Measurements from ENCODE around the gene TCP10L. TPM values are rescaled to one million over a fixed set of nuclear protein-coding genes. Genes with fewer than 3 reads are reported as not detected.
A peak's percentile ranks its signal among the peaks of the same experiment; 100 is the strongest.
"Not testable (repeated sequence)": the region's sequence is repeated elsewhere in the genome, so short reads cannot be mapped to it uniquely, and the experiment has no call there.

Gene TCP10L
- total RNA-seq, 1 donor from 2014 or later, result not detected

- Histone ChIP-seq H3K4me3 (no peak overlapping the region), H3K27ac (peak overlapping the region; percentile 53), H3K4me1 (no peaks in the 10 kb centered on the region), H3K36me3 (no peaks in the 10 kb centered on the region), H3K9me3 (no peaks in the 10 kb centered on the region), H3K27me3 (no peaks in the 10 kb centered on the region)
- DNase-seq (ENCODE audit: extremely low spot score in 2 of 2), result no peak
- intact Hi-C loops (cut with DNase I), result no loop called here
- TF ChIP-seq POLR2AphosphoS5 (IDR thresholded peaks at IDR 0.05; ENCODE audit: insufficient read depth in 1 of 2, low read depth in 1 of 2) (no peak), POLR2A (IDR thresholded peaks at IDR 0.05) (no peak)
- TF ChIP-seq, protein P1, sequence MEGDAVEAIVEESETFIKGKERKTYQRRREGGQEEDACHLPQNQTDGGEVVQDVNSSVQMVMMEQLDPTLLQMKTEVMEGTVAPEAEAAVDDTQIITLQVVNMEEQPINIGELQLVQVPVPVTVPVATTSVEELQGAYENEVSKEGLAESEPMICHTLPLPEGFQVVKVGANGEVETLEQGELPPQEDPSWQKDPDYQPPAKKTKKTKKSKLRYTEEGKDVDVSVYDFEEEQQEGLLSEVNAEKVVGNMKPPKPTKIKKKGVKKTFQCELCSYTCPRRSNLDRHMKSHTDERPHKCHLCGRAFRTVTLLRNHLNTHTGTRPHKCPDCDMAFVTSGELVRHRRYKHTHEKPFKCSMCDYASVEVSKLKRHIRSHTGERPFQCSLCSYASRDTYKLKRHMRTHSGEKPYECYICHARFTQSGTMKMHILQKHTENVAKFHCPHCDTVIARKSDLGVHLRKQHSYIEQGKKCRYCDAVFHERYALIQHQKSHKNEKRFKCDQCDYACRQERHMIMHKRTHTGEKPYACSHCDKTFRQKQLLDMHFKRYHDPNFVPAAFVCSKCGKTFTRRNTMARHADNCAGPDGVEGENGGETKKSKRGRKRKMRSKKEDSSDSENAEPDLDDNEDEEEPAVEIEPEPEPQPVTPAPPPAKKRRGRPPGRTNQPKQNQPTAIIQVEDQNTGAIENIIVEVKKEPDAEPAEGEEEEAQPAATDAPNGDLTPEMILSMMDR (IDR thresholded peaks at IDR 0.05), result no peak
Observed at GRCh38 chr21:32562915-32563314, 22.4 kb downstream of the TCP10L start.

- peak overlapping the region; percentile 53 for H3K27ac ChIP-seq
- no peaks in the 10 kb centered on the region for H3K4me1 ChIP-seq
- H3K27me3 ChIP-seq, result no peaks in the 10 kb centered on the region
- intact Hi-C loops (cut with DNase I), result no loop called here
- no peak for TF ChIP-seq POLR2A (IDR thresholded peaks at IDR 0.05)
- TF ChIP-seq, protein P1 (IDR thresholded peaks at IDR 0.05), result peak; percentile 8 to 38 (median 27)
- peak in 1 of 2 donors; percentile 69 for TF ChIP-seq POLR2AphosphoS5 (IDR thresholded peaks at IDR 0.05; ENCODE audit: insufficient read depth in 1 of 2, low read depth in 1 of 2)
- H3K4me3 ChIP-seq, result no peak overlapping the region
- no peaks in the 10 kb centered on the region for H3K9me3 ChIP-seq
- no peaks in the 10 kb centered on the region for H3K36me3 ChIP-seq
- no peak for DNase-seq (ENCODE audit: extremely low spot score in 2 of 2)
Observed at GRCh38 chr21:32562426-32562825, 22.9 kb downstream of the TCP10L start.

- H3K27ac ChIP-seq, result peak overlapping the region; percentile 53
- H3K4me3 ChIP-seq; H3K27me3 ChIP-seq; intact Hi-C loops (cut with DNase I); H3K36me3 ChIP-seq; H3K4me1 ChIP-seq; H3K9me3 ChIP-seq; DNase-seq (ENCODE audit: extremely low spot score in 2 of 2): not testable (repeated sequence)
Observed at GRCh38 chr21:32561476-32561875, 23.8 kb downstream of the TCP10L start.

DNA sequence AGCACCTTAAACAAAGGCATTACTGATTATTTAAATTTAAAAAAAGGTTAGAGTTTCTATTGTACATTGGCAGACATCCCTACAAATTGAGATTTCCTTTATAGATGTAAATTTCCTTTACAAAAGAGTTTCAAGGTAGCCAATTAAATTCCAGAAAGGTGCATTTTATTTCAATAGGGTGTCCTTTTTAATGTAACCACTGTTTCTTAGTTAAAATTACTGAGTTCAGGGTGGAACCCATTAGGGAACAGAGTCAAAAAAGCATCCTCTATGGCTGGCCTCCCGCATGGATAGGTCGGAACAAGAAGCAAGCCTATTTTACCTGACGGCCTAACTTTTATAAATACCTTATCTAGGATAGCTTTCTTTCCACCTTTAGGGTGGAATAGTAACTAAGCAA is 24.4 kb downstream of the TCP10L start:
- Histone ChIP-seq H3K4me1 (no peaks in the 10 kb centered on the region), H3K27ac (no peak overlapping the region), H3K27me3 (no peaks in the 10 kb centered on the region), H3K9me3 (no peaks in the 10 kb centered on the region), H3K36me3 (no peaks in the 10 kb centered on the region), H3K4me3 (no peak overlapping the region)
- DNase-seq (ENCODE audit: extremely low spot score in 2 of 2), result no peak
- intact Hi-C loops (cut with DNase I), result no loop called here
- no peak for TF ChIP-seq POLR2AphosphoS5 (IDR thresholded peaks at IDR 0.05; ENCODE audit: insufficient read depth in 1 of 2, low read depth in 1 of 2)
- TF ChIP-seq POLR2A (IDR thresholded peaks at IDR 0.05), result no peak
- TF ChIP-seq, protein P1 (IDR thresholded peaks at IDR 0.05), result no peak

DNA sequence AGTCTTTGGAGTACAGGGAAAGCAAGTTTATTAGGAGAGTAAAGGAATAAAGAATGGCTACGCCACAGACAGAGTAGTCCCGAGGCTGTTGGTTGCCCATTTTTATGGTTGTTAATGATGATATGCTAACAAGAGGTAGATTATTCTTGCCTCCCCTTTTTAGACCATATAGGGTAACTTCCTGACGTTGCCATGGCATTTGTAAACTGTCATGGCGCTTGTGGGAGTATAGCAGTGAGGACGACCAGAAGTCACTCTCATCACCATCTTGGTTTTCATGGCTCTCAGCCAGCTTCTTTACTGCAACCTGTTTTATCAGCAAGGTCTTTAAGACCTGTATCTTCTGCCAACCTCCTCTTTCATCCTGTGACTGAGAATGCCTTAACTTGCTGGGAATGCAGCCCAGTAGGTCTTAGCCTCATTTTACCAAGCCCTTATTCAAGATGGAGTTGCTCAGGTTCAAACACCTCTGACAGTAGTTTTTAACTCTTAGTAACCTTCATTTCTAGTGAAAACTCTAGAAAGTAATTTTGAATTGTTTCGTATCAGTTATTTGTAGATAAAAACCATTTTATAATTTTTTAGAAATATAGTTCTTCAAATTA is 26.2 kb downstream of the TCP10L start:
- intact Hi-C loops (cut with DNase I), result no loop called here
- DNase-seq (ENCODE audit: extremely low spot score in 2 of 2), result no peak
- H3K4me3 ChIP-seq, result no peak overlapping the region

More for the DNA sequence above, 26.2 kb downstream of the TCP10L start:
- TF ChIP-seq, protein P1 (IDR thresholded peaks at IDR 0.05), result no peak
- no peak for TF ChIP-seq POLR2A (IDR thresholded peaks at IDR 0.05)
- TF ChIP-seq POLR2AphosphoS5 (IDR thresholded peaks at IDR 0.05; ENCODE audit: insufficient read depth in 1 of 2, low read depth in 1 of 2), result no peak
- no peaks in the 10 kb centered on the region for H3K27me3 ChIP-seq
- H3K4me1 ChIP-seq, result no peaks in the 10 kb centered on the region
- no peak overlapping the region for H3K27ac ChIP-seq
- no peaks in the 10 kb centered on the region for H3K36me3 ChIP-seq
- no peaks in the 10 kb centered on the region for H3K9me3 ChIP-seq
